Liver (tissue), 9 donors: ENCODE data around the gene AFM. TPM values are rescaled to one million over a fixed set of nuclear protein-coding genes. Genes with fewer than 3 reads are reported as not detected.

Experiments used
- DNase-seq: peaks from one replicate; pipeline ENCODE4 v3.0.0-alpha.2; 2017; ENCODE audit warnings: low spot score
- H3K27ac ChIP-seq, 2 donors: one replicate each; pipeline ENCODE4 v1.7.0; 2013; ENCODE audit warnings: inconsistent platforms in 2 of 2, low read length in 2 of 2, control low read depth in 1 of 2, low read depth in 1 of 2, mild to moderate bottlenecking in 1 of 2
- H3K27me3 ChIP-seq, 4 donors: one replicate each; pipeline versions ENCODE4 v1.6.1 to v1.7.0; 2013; ENCODE audit warnings: low read length in 3 of 4, inconsistent platforms in 1 of 4, mild to moderate bottlenecking in 1 of 4, moderate library complexity in 1 of 4; ENCODE audit not compliant: control insufficient read depth in 4 of 4, insufficient read depth in 4 of 4
- H3K36me3 ChIP-seq, 4 donors: one replicate each; pipeline versions ENCODE4 v1.6.1 to v1.7.0; 2013; ENCODE audit warnings: low read length in 3 of 4, mild to moderate bottlenecking in 3 of 4, low read depth in 1 of 4, moderate library complexity in 1 of 4; ENCODE audit not compliant: control insufficient read depth in 4 of 4, insufficient read depth in 3 of 4
- H3K4me1 ChIP-seq, 4 donors: one replicate each; pipeline versions ENCODE4 v1.6.1 to v1.7.0; 2013; ENCODE audit warnings: low read length in 3 of 4, mild to moderate bottlenecking in 3 of 4, moderate library complexity in 1 of 4; ENCODE audit not compliant: control insufficient read depth in 4 of 4, insufficient read depth in 4 of 4
- H3K4me3 ChIP-seq, 3 donors: one replicate each; pipeline versions ENCODE4 v1.6.1 to v1.7.0; 2013; ENCODE audit warnings: low read length in 3 of 3, control low read depth in 1 of 3, low read depth in 1 of 3, mild to moderate bottlenecking in 1 of 3
- H3K9ac ChIP-seq, 2 donors: one replicate each; pipeline ENCODE4 v1.7.0; 2013; ENCODE audit warnings: low read length in 2 of 2, mild to moderate bottlenecking in 2 of 2, moderate library complexity in 2 of 2, control low read depth in 1 of 2, low read depth in 1 of 2
- H3K9me3 ChIP-seq, 4 donors: one replicate each; pipeline versions ENCODE4 v1.6.1 to v1.7.0; 2013; ENCODE audit warnings: low read length in 3 of 4; ENCODE audit not compliant: control insufficient read depth in 4 of 4
- ATF3 ChIP-seq: IDR thresholded peaks from 2 replicates; pipeline ENCODE4 v1.6.1; 2016; ENCODE audit warnings: antibody characterized with exemption
- CTCF ChIP-seq: fragments of 150-350 bp; IDR thresholded peaks from 2 replicates; pipeline ENCODE4 v1.5.1; 2017; ENCODE audit warnings: improper control_type of control experiment, low read depth, low read length; ENCODE audit not compliant: missing input control
- EGR1 ChIP-seq, 2 donors: IDR thresholded peaks; 2 replicates each; pipeline ENCODE4 v1.6.1; 2016 to 2018; ENCODE audit warnings: antibody characterized with exemption in 2 of 2, low read depth in 2 of 2
- FOXA1 ChIP-seq: IDR thresholded peaks from 2 replicates; pipeline ENCODE4 v1.6.1; 2016; ENCODE audit warnings: antibody characterized with exemption
- FOXA2 ChIP-seq: IDR thresholded peaks from 2 replicates; pipeline ENCODE4 v1.6.1; 2016; ENCODE audit warnings: antibody characterized with exemption
- GABPA ChIP-seq, 2 donors: IDR thresholded peaks in 1 of 2; conservative IDR thresholded peaks in 1 of 2; 2 replicates each; pipeline ENCODE4 v1.6.1; 2016; ENCODE audit warnings: antibody characterized with exemption in 2 of 2, mild to moderate bottlenecking in 1 of 2, moderate library complexity in 1 of 2
- HNF4A ChIP-seq, 2 donors: conservative IDR thresholded peaks; 2 replicates each; pipeline ENCODE4 v1.6.1; 2016; ENCODE audit warnings: antibody characterized with exemption in 2 of 2, mild to moderate bottlenecking in 2 of 2
- HNF4G ChIP-seq: IDR thresholded peaks from 2 replicates; pipeline ENCODE4 v1.6.1; 2016; ENCODE audit warnings: antibody characterized with exemption
- JUND ChIP-seq, 2 donors: IDR thresholded peaks; 2 replicates each; pipeline ENCODE4 v1.6.1; 2016; ENCODE audit warnings: antibody characterized with exemption in 2 of 2
- MAX ChIP-seq: IDR thresholded peaks from 2 replicates; pipeline ENCODE4 v1.6.1; 2016; ENCODE audit warnings: antibody characterized with exemption
- NR2F2 ChIP-seq: IDR thresholded peaks from 2 replicates; pipeline ENCODE4 v1.6.1; 2016; ENCODE audit warnings: antibody characterized with exemption
- RAD21 ChIP-seq, 2 donors: IDR thresholded peaks; 2 replicates each; pipeline ENCODE4 v1.6.1; 2016; ENCODE audit warnings: antibody characterized with exemption in 2 of 2, mild to moderate bottlenecking in 2 of 2
- REST ChIP-seq: IDR thresholded peaks from 2 replicates; pipeline ENCODE4 v1.6.1; 2016; ENCODE audit warnings: antibody characterized with exemption, mild to moderate bottlenecking
- RXRA ChIP-seq, 2 donors: IDR thresholded peaks; 2 replicates each; pipeline ENCODE4 v1.6.1; 2017 to 2018; ENCODE audit warnings: antibody characterized with exemption in 2 of 2, mild to moderate bottlenecking in 1 of 2
- SP1 ChIP-seq: IDR thresholded peaks from 2 replicates; pipeline ENCODE4 v1.6.1; 2018; ENCODE audit warnings: antibody characterized with exemption, mild to moderate bottlenecking
- TAF1 ChIP-seq: conservative IDR thresholded peaks from 2 replicates; pipeline ENCODE4 v1.6.1; 2016; ENCODE audit warnings: antibody characterized with exemption, mild to moderate bottlenecking
- YY1 ChIP-seq: IDR thresholded peaks from 2 replicates; pipeline ENCODE4 v1.6.1; 2016; ENCODE audit warnings: antibody characterized with exemption, mild to moderate bottlenecking
- ZBTB33 ChIP-seq: IDR thresholded peaks from 2 replicates; pipeline ENCODE4 v1.6.1; 2016; ENCODE audit warnings: antibody characterized with exemption
- WGBS: extraction: QIAGEN DNeasy Blood & Tissue Kit; methylation state at CpG from one replicate; pipeline ENCODE4 v1.1.7; 2013; 5-methylcytosine and 5-hydroxymethylcytosine counted together
- polyA plus RNA-seq, 2 donors: library from polyadenylated mRNA; stranded (reverse) in 1 of 2; unstranded in 1 of 2; fragments of 200-250 nt in 1 of 2; fragments of >200 nt in 1 of 2; fragmentation: Nextera tagmentation in 1 of 2; extraction: Ambion mirVana in 1 of 2; gene quantifications; one replicate each; pipeline versions ENCODE4 v1.2.1 to v1.2.3, GENCODE V29; 2013 to 2015
- total RNA-seq, 2 donors: library from RNA; depleted of rRNA; stranded (reverse); fragments of >200 nt; gene quantifications; one replicate each; pipeline ENCODE4 v1.2.3, GENCODE V29; 2014
- donor health status: healthy.
- donor health status: healthy.
- donor health status: healthy.
- donor health status: healthy.
- donor health status: healthy.

The AFM gene
- total and polyA plus RNA-seq, 4 donors = 40.1 to 274 (median 164) TPM

GRCh38 chr4:73433140-73433539 is 48.4 kb upstream of the AFM start:
- Histone ChIP-seq H3K27me3 (no peaks in the 10 kb centered on the region), H3K9ac (no peak overlapping the region), H3K9me3 (no peaks in the 10 kb centered on the region), H3K4me1 (peaks cover 3 to 29% (median 22%) of the 10 kb centered on the region in 4 donors), H3K36me3 (no peaks in the 10 kb centered on the region), H3K27ac (peak overlapping the region in 1 of 2 donors; percentile 9), H3K4me3 (no peak overlapping the region)
- DNase-seq = no peak
- TF ChIP-seq FOXA1 (no peak), SP1 (no peak), RXRA (IDR thresholded peaks at IDR 0.05) (no peak), YY1 (no peak), TAF1 (no peak), NR2F2 (no peak), GABPA (IDR thresholded peaks at IDR 0.05 in 1 of 2, conservative IDR thresholded peaks at IDR 0.05 in 1 of 2) (no peak), FOXA2 (no peak), HNF4A (conservative IDR thresholded peaks at IDR 0.05) (no peak), MAX (no peak), EGR1 (IDR thresholded peaks at IDR 0.05; ENCODE audit: low read depth in 2 of 2) (no peak)
- 35% methylated on average over 2 of the region's 2 CpGs for WGBS

- WGBS = 59% methylated on average over 3 of the region's 3 CpGs
- no peak for DNase-seq
- Histone ChIP-seq H3K4me1 (peaks cover 3 to 29% (median 22%) of the 10 kb centered on the region in 4 donors), H3K4me3 (no peak overlapping the region), H3K9ac (no peak overlapping the region), H3K27ac (no peak overlapping the region), H3K27me3 (no peaks in the 10 kb centered on the region), H3K9me3 (no peaks in the 10 kb centered on the region), H3K36me3 (no peaks in the 10 kb centered on the region)
- no peak for TF ChIP-seq SP1
- TF ChIP-seq JUND (IDR thresholded peaks at IDR 0.05) = no peak
- TF ChIP-seq ZBTB33 = no peak
- TF ChIP-seq RAD21 (IDR thresholded peaks at IDR 0.05) = peak; percentile 56 to 74
- no peak for TF ChIP-seq GABPA (IDR thresholded peaks at IDR 0.05 in 1 of 2, conservative IDR thresholded peaks at IDR 0.05 in 1 of 2)
- peak; percentile 46 for TF ChIP-seq CTCF
- no peak for TF ChIP-seq REST
- TF ChIP-seq NR2F2 = no peak
- TF ChIP-seq ATF3 = no peak
- no peak for TF ChIP-seq MAX
- no peak for TF ChIP-seq EGR1 (IDR thresholded peaks at IDR 0.05; ENCODE audit: low read depth in 2 of 2)
- TF ChIP-seq HNF4G = no peak
- no peak for TF ChIP-seq RXRA (IDR thresholded peaks at IDR 0.05)
These were observed 47.2 kb upstream of the AFM start for GRCh38 chr4:73434311-73434710.
